GM18951 (cell line): ENCODE data around the gene TNNT3.

Experiments
- POLR2A ChIP-seq: IDR thresholded peaks from 4 replicates; pipeline ENCODE4 v1.6.1; 2011; ENCODE audit warnings: mild to moderate bottlenecking; ENCODE audit not compliant: insufficient read length, insufficient read depth; ENCODE audit errors: extremely low read depth
- in situ Hi-C: fragments of 300-500 bp; cut with MboI; formaldehyde crosslinking; loops from one replicate; pipeline ENCODE4 v1.12.0; 2022; ENCODE audit warnings: low sequenced_read_pairs, mixed read lengths, inconsistent platforms; ENCODE audit not compliant: unreplicated experiment

The TNNT3 gene

DNA sequence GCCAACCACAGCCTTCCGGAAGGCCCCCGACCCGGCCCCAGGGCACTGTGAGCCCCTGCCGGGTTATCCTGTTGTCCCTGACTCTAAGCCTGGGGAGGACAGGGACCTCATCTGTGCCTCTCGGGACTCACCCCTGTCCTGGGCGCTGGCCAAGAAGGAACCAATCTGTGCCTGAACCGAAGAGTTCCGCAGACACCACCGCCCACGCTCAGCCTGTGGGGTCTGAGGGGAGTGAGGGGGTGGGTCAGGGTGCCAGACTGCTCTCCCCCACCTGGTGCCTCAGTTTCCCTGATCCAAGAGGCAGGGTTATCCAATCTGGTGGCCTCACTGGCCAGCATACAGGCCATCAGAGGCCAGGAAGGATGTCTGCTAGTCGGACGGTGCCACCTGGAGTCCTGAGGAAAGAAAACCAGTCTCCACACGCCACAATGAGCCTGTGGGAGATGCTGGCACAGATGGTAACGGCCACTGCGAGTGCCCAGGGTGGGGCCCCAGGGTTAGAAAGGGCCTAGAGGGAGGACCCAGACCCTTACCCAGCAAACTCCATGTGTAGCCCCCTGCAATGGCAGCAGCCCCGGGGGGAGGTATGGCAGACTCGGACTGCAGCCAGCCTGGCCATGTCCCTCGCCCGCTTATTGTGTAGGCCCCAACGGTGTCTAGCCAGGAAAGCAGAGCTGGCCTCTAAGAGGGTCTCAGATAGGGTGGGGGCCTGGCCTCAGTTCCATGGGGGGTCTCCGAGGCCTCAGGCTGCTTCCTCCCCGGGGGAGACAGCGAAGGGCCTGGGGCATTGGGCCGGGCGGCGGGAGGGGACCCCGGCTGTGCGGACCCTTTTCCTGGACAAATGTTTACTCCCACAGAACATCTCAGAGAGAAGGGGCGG is 827 bp upstream of the TNNT3 start:
- in situ Hi-C loops = no loop called here
- no peak for TF ChIP-seq POLR2A

DNA sequence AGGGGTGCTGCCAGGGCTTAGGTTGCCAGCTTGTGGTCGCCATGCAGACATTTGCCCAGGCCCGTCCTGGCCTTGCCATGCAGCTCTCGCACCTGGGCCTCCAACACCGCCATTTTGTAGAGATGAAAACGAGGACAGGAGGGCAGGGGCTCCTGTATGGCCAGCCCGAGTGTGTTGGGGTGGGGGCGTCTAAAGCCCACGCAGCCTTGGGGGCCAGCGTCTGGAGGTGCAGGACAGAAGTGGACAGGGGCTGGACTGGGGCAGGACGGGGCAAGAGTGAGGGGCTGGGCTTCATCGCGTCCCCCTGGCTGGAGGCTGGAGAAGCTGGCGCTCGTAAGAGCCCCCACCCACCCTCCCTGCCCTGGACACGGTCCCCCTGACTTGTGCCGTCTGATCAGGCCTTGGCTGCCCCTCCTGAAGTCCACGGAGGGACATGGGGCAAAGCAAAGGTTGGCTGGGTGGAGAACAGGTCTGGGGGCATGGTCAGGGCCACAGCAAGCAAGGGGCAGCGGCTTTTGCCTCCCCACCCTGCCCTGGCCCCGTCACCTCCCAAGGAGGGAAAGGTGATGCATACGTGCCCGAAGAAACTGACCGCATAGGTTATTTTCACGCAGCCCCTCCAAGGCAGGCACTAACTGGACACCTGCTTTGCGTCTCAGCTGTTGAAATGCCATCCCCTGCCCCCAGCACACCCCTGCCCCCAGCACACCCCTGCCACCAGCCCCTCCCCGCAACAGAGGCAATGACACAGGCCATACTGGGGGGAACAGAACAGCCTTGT is 815 bp downstream of the TNNT3 start:
- no peak for TF ChIP-seq POLR2A
- in situ Hi-C loops = no loop called here

DNA sequence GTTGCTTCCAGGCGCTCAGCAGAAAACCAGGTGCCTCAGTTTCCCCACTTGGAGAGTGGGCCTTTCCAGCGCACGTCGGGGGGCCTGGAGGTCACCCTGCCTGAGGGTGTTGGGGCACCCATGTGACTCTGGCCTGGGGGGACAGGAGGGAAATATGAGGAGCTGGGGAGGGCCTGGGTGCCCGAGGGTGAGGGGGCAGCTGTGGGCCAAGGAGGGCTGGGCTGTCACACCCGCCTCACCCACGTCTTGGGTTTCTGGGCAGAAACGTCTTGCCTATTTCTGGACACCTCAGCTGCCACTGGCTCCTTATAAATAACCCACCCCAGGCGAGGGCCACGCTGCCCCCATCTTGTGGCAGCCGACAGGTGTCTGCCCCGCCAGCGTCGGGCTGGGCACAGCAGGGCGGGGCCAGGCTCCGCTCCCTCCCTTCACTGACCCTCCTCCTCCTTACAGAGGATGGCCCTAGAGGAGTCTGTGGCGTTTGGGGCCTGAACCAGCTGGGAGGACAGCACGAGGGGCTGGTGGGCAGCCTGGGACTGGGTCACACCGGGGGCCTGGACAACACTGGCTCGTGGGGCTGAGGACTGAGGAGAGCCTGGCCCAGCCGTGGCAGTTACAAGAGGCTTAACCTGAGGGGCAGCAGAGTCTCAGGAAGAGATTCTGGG is 1.5 kb downstream of the TNNT3 start:
- in situ Hi-C loops = no loop called here
- no peak for TF ChIP-seq POLR2A

DNA sequence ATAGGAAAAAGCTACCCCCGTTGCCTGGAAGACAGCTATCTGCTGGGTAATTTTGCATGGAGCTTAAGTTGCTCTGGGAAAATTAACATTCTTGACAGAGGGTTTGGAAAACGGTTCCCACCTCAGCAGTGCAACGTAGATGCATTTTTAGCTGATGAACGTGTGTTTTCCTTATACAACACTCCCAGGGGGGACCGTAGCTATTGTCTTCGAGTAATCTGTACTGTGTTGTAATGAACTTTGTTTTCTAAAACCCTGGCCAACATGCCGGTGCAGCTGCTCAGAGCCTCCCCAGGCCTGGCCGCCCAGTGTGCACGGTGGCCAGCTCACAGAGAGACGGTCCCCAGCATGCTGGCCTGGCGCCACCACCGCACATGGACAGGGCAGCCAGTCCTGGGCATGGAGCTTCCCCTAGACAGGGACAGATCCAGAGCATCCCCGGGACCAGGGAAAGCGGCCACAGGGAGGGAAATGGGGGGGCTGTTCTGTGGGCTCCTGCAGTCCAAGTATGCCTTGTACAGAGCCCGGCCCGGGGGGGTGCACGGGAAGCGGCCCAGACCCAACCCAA is 2.2 kb downstream of the TNNT3 start:
- in situ Hi-C loops = no loop called here
- no peak for TF ChIP-seq POLR2A

DNA sequence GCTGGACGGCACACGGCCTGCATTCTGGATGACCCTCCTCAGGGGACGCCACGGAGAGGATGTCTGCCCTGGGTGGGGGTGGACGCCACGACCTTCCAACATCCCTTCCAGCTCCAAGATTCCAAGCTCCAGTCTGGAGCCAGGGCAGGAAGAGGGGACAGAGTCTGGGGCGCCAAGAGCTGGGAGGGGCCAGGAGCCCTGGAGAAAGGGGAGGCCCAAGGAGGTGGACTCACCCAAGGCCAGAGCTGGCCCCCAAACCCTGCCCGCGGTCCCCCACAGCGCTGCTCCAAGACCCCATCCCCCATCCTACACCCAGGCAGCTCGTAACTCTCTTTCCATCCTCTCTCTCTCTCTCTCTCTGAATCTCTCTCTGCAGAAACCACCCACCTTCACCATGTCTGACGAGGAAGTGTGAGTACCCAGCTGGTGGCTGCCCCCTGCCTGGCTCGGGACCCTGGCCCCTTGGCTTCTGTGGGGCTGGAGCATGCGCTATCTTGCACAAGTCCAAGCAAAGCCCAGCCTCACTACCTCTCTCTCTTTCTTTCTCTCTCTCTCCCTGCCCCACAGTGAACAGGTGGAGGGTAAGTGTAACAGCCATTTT is 3.1 kb downstream of the TNNT3 start:
- TF ChIP-seq POLR2A = no peak
- in situ Hi-C loops = no loop called here

DNA sequence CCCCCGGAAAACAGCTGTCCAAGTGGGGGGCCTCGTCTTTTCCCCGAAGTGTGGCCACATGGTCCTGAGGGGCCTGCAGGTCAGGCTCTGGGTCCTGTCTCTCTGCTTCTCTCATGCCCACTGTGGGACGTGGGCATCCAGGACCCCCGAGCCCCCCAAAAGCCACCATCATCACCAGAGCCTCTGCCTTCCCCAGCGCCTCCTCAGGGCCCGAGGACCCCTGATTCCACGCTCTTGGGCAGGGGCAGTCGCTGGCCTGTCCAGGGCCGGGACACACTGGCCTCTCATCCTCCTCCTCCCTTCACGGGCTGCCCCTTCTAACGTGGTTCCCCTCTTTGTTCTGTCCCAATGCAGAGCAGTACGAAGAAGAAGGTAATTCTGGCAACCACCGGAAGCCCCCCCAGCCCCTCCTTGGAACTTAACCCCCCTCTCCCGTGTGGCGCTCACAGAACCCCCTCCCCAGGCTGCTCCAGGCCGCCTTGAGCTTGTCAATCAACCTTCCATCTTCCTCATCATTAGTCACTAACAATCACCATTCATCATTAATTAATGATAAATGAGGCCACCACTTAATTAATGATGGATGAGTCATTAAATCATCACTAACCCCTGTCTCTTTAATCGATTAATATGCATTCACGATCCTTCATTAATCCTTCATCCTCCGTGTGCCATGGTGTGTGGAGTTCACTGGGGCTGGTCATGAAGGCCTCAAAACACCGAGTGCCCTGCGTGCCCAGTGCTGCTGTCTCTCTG is 3.9 kb downstream of the TNNT3 start:
- in situ Hi-C loops = no loop called here
- TF ChIP-seq POLR2A = no peak

DNA sequence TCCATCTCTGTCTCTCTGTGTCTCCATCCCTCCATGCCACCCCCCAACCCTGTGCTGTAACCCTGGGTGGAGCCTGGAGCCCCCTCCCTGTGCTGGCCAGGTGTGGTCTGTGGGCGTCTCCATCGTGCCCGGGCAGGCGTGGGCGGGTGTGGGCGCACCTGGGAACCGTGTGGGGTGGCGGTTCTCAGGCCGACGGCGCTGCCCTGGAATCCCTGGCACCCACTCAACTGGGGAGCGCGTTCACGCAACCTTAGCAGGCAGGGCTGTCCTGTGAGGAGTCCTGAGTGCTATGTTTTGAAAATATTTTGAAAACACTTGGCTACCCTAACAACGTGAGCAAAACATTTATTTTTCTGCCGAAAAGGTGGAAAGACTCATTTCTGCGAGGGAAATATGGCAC is 4.7 kb downstream of the TNNT3 start:
- no peak for TF ChIP-seq POLR2A
- in situ Hi-C loops = no loop called here

DNA sequence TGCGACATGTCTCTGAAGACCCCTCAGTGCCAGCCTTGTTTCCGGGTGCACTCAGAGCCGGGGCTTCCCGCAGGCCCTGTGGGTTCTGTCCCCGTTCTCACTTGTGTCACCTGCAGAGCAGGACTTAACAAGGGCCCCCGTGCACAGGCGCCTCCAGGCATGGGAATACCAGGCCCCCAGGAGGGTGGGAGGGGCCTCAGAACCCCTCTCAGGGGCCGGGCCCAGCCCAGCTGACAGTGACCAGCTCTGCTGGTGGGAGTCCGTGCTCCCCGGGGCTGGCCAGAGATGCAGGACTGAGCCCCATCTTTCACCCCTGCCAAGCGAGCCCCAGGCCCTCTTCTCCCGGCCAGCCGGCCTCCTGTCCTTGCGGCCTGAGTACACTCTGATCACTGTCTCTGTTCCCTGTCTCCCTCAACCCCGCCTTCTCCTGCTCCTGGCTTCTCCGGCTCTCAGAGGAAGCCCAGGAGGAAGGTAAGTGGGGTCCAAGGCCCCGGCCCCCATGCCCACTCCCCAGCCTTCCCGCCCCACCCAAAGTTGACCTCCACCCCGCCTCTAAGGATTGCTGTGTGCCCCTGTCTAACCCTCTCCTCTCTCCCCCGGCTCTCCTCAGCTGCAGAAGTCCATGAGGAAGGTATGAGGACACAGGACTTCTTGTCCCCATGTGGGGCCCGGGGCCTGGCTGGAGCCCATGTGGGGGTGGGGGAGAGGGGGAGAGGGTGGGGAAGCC is 5.3 kb downstream of the TNNT3 start:
- in situ Hi-C loops = no loop called here
- TF ChIP-seq POLR2A = no peak

DNA sequence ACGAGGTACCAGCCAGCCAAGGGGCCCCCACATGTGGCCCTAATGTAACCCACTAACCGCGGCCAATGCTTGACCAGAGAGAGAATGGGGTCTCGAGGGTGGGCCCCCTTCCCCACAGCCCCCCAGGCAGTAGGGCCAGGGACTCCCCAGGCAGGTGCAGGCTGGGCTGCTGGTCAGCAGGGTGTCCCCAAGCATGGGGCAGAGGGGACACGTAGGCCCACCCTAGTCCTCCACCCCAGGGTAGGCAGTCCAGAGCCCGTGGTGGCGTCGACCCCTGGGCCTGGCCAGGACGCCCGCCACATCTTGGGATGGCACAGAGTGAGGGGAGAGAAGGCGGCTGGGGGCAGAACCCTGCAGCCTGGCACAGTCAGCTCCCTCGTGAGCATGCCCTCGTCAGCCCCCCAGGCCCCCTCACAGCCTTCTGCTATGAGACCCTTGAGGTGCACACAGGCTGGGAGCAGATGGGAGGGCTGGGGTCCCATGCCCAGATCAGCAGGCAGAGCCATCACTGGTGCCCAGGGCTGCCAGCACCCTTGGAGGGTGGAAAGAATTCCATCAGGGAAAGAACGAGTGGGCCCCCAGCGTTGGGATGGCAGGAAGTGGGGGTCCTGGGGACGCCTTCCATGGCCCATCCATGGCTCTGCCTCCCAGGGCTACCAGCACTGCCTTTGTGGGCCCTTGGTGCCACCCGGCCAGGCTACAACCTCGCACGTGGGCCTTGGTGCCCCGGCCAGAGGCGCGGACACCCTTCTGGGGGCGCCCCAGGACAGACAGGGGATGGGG is 6.1 kb downstream of the TNNT3 start:
- in situ Hi-C loops = no loop called here
- no peak for TF ChIP-seq POLR2A

DNA sequence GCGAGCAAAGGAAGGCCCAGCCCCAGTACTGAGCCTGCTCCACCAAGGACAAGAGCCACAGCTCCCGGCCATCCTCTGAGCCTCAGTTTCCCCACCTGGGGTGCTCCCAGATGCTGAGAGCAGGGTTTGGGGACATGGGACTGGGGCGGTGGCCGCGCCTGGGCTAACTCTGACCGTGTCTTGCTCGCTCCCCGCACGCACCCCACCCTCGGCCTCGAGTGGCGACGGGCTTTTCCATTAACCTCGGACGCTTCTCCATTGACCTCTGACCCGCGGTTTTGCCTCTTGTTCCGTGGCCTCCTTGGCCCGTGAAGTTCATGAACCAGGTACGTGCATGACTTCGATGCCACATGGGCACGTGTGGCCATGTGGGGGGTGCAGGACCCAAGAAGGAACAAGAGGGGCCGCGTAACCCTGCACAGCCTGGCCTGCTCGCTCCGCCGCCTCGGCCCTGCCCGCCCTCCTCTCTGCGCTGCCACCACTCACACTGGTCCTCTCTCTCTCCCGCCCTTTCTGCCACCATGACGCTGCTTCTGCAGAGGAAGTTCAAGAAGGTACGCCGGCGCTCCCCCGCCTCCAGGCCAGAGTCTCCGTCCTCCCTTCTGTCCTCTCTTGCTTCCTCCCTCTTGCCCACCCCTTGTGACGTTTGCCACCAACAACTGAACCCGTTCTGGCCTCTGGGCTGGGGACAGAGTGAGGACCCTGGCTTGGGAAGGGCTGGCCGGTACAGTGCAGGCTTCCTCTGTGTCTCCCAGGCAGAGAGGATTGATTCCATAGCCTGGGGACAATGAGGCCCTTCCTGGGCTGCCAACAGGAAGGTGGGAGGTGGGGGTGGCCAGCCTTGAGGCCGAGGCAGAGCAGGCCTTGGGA is 6.9 kb downstream of the TNNT3 start:
- TF ChIP-seq POLR2A = no peak
- in situ Hi-C loops = no loop called here
